Stimulated activated CD4-positive, alpha-beta T cell treated with anti-CD3 and anti-CD28 coated beads, Interleukin-4, amount 100 ng/mL, for 24 hours (primary cell): ENCODE data around the gene GHITM.
"Not testable (repeated sequence)": the region's sequence is repeated elsewhere in the genome, so short reads cannot be mapped to it uniquely, and the experiment has no call there.

Experiments used
- DNase-seq: peaks from one replicate; pipeline ENCODE4 v3.0.0-alpha.2; 2020

GHITM gene

GRCh38 chr10:84176836-84177474, 37.6 kb downstream of the GHITM start:
- DNase-seq, result no peak

- DNase-seq, result no peak
These were observed 38.3 kb downstream of the GHITM start for GRCh38 chr10:84177541-84178141.

DNA sequence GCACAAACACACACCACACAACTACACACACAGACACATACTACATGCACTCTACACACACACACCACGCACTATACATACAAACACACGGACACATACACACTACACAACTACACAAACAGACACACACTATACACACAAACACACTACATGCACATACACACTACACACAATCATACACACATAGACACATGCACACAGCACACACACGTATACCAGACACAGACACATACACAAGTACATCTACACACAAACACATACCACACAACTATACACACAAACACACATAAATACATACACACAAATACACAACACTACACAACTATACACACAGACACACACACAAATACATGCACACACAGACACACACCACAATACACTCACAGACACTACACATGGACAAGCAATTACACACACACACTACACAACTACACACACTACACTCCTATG, 38.9 kb downstream of the GHITM start:
- no peak for DNase-seq

DNA sequence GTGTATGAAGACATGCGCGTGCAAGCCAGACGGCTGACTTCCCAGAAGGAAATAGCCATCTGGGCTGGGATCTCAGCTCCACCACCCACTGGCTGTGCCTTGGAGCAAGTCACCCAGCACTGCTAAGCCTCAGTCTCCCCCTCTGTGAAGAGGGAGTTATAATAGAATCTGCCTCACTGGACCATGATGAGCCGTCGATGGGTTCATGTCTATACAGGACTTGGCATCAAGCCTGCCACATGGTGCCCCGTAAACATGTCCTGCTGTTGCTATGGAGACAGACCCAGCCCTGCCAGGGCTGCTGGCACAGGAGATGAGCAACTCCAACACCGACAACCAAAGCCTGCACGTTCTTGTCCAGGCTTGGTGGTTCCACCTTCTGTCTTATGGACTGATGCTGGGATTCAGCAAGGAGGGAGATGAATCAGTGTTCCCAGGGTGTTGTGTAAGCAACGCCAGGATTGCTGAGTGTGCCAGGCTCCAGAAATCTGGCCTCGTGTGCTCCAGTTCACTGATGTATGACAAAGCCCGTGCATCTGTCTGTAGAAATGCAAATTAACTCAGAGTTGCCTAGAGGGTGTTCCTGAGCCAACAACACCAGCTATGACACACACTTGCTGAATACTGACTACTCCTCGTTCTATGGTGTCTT, 39.9 kb downstream of the GHITM start:
- no peak for DNase-seq

GRCh38 chr10:84180386-84180785, 41.1 kb downstream of the GHITM start:
- DNase-seq, result not testable (repeated sequence)

- DNase-seq, result no peak
These were observed 42.3 kb downstream of the GHITM start for GRCh38 chr10:84181631-84182030.

DNA sequence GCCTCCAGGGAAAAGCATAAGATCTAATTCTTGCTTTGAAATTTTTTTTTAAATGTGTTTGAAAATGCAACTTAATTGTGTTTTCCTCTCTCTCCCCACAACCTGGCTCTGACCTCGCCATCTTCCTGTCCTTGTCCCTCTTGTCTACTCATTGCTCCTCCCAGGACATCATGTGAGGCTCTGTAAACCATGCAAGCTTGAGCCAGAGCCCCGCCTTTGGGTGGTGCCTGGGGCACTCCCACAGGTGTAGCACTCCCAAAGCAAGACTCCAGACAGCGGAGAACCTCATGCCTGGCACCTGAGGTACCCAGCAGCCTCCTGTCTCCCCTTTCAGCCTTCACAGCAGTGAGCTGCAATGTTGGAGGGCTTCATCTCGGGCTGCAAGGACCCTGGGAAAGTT, 45.2 kb downstream of the GHITM start:
- no peak for DNase-seq

GRCh38 chr10:84185526-84186175, 46.3 kb downstream of the GHITM start:
- no peak for DNase-seq

DNA sequence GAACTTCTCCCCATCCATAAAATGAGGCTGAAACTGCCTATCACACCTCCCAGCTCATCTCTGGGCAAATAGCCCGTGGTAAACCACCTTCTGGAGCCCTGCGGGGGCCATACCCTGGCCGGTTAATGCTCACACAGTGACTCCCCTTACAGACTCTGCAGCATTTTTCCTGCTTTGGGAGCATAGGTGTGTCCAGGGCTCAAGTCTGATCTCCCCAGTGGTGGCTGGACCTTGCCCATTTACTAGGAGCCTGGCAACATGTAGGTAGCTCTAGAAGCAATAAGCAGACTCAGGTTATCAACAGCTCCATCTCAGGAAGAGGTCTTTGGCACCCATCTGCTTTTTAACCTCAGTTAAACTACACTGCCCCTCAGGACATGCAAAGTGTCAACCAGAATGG, 49.5 kb downstream of the GHITM start:
- no peak for DNase-seq

DNA sequence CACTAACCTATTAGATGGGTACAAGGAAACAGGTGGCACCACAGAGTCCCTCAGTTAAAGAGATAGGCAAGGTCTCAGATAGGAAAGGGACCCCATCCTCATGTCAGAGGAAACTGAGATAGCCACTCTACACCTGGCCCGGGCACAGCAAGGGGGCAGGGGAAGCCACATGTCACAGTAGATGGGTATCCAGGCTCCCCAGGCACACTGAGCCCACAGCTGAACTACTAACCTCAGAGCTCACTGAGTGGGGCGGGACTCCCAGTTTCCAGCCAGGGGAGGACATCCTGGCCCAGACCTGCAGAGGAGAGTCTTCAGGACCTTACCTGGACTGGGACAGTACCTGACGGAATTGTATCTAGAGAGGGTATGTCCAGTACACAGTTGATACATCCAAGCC, 51.3 kb downstream of the GHITM start:
- no peak for DNase-seq

DNA sequence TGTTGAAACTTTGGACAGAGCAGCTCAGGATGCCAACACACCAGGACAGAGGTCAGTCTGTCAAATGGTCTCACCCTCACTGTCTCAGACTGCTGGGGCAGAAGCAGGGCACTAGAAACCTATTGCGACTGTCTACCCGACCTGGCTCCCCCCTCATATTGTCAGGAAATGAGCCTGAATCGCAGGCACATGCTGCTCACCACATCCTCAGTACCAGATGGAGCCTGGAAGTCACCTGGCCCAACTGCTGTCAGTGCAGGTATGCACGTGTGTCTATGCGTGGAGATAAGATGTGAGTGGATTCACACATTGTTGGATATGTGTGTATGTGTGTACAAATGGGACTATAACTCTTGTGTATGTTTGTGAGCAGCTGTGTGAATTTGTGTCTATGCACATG, 51.8 kb downstream of the GHITM start:
- no peak for DNase-seq

GRCh38 chr10:84193327-84193726, 54.0 kb downstream of the GHITM start:
- DNase-seq, result no peak

GRCh38 chr10:84193846-84194423, 54.6 kb downstream of the GHITM start:
- DNase-seq, result no peak

- DNase-seq, result peak; percentile 15
These were observed 55.2 kb downstream of the GHITM start, which contains the start of gene CDHR1 for GRCh38 chr10:84194424-84195043. CDHR1 (plus strand) TSS chr10:84194537; CDS start chr10:84194761, 224 bp downstream.

DNA sequence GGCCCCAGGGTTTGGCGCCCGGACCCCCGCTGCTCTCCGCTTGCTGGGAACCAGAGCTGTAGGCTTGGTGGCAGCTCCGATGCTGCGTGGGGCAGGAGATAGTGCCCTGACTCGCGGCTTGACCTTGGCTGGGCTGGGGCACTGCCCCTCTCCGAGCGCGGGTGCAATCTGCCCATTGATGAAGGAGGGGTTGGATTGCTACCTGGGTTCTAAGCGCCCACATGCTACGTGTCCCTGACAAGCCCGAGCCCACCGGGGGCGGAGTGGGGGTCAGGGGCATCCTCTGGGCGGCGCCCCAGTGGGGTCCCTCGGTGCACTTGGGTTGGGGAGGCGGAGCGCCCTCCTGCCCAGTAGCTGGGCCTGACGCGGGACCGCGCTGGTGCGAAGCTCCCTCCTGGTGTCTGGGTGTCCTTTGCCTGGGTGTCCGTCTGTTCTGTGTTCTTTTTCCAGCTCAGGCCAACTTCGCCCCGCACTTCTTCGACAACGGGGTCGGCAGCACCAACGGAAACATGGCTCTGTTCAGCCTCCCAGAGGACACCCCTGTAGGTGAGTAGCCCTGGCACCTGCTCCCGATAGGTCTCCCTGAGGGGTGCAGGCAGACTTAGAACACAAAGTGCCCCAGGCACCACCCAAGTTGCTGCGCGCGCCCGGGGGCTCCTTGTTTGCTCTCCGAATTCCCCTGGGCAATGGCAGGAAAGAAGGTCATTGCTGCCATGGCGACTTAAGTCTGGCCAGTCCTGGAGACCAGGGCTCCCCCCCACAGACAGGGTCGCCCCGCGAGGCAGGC, 55.9 kb downstream of the GHITM start:
- DNase-seq, result no peak

GRCh38 chr10:84196083-84196482, 56.8 kb downstream of the GHITM start:
- no peak for DNase-seq

- DNase-seq, result no peak
These were observed 57.6 kb downstream of the GHITM start for GRCh38 chr10:84196941-84197340.

- DNase-seq, result no peak
These were observed 58.3 kb downstream of the GHITM start for GRCh38 chr10:84197643-84198042.

DNA sequence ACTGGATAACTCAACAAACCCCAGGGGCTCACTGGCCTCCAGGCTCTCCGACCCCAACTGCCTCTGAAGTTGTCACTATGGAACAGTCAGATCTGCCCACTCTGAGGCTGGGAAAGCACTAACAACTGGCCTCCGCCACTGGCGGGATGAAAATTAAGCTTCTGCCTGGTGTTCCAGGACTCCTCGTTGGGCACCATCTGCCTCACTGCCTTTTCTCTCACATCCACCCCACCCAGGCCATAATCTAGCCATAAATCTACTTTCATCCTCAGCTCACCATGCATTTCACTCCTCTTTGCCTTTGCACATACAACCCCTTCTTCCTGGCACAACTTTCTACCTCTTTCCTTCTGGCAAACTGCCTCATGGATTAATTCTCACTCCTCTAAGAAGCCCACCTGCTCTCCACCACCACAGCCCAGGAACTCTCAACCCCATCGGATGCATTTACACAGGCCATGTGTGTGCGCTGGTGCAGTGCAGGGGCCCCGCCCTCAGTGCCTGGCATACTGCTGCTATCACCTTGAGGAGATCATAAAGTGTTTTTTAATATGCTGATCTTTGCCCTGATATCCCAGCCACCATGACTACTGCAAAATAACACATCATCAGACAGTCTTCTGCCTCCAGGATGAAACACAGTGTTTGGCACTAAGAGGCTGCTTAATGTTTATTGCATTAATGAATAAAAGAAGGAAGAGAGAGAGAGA, 59.1 kb downstream of the GHITM start:
- DNase-seq, result no peak

DNA sequence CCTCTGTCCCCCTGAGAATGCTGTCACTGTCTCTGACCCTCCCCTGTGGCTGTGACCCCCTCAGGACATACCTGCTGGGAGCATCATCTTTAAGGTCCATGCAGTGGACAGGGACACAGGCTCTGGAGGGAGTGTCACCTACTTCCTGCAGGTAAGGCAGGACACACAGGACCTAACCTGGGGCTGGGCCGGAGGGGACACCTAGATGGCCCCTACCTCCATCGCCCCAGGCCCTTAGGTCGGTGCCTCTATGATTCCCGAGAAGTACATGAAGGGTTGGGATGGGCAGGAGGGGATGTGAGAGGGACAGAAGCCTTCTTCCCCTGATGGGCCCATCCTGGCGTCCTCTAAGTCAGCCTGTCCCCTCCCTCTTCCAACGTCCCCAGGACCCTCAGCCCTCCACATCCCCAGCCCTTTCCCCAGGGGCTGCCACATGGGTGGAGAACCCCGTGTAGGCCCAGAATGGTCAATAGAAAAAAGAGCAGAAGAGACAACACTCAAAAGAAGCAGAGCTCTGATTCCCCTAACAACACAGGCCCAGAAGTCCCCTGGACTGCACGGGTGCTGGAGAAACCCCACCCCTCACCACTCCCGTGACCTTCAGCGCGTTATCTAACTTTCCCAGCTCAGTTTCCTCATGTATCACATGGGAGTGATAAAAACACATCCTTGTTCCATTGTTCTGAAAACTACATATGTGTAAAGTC, 61.4 kb downstream of the GHITM start:
- no peak for DNase-seq

GRCh38 chr10:84201244-84201606, 61.9 kb downstream of the GHITM start:
- DNase-seq, result no peak
